Stimulated activated CD8-positive, alpha-beta memory T cell treated with anti-CD3 and anti-CD28 coated beads, Interleukin-7, amount 100 ng/mL, for 24 hours (primary cell): ENCODE measurements around the gene HBG1.
"Not testable (repeated sequence)": the region's sequence is repeated elsewhere in the genome, so short reads cannot be mapped to it uniquely, and the experiment has no call there.

ENCODE experiments used
- DNase-seq: peaks from one replicate; pipeline ENCODE4 v3.0.0-alpha.2; 2020; ENCODE audit warnings: low read depth

The HBG1 gene

GRCh38 chr11:5277807-5278382 is 28.2 kb upstream of the HBG1 start:
- DNase-seq: no peak

- no peak for DNase-seq
Observed at GRCh38 chr11:5276697-5277096, 27.0 kb upstream of the HBG1 start.

- no peak for DNase-seq
Observed at GRCh38 chr11:5275369-5276110, 25.9 kb upstream of the HBG1 start.

- DNase-seq: no peak
Observed at GRCh38 chr11:5274395-5274794, 24.7 kb upstream of the HBG1 start.

GRCh38 chr11:5272395-5273017 is 22.8 kb upstream of the HBG1 start:
- DNase-seq: no peak

GRCh38 chr11:5269715-5270147 is 20.1 kb upstream of the HBG1 start, which contains the start of gene HBE1:
TSS of gene HBE1 (minus strand) at chr11:5269945. CDS start at chr11:5269890, 55 bp downstream.
- DNase-seq: no peak

- no peak for DNase-seq
Observed at GRCh38 chr11:5267033-5267563, 17.4 kb upstream of the HBG1 start.

- DNase-seq: no peak
Observed at GRCh38 chr11:5266609-5267008, 17.0 kb upstream of the HBG1 start.

GRCh38 chr11:5265832-5266231 is 16.2 kb upstream of the HBG1 start:
- no peak for DNase-seq

- DNase-seq: no peak
Observed at GRCh38 chr11:5258543-5259262, 9.0 kb upstream of the HBG1 start.

- DNase-seq: no peak
Observed at GRCh38 chr11:5257296-5257695, 7.6 kb upstream of the HBG1 start.

- DNase-seq: not testable (repeated sequence)
Observed at GRCh38 chr11:5254646-5255413, 5.2 kb upstream of the HBG1 start, which contains the start of gene HBG2. TSS of gene HBG2 (minus strand) at chr11:5254781. CDS start at chr11:5254728, 53 bp downstream.

- not testable (repeated sequence) for DNase-seq
Observed at GRCh38 chr11:5254023-5254422, 4.4 kb upstream of the HBG1 start.

- DNase-seq: not testable (repeated sequence)
Observed at GRCh38 chr11:5253440-5253839, 3.8 kb upstream of the HBG1 start.

GRCh38 chr11:5252919-5253265 is 3.2 kb upstream of the HBG1 start:
- no peak for DNase-seq

GRCh38 chr11:5252192-5252918 is 2.7 kb upstream of the HBG1 start:
- DNase-seq: no peak

- DNase-seq: no peak
Observed at GRCh38 chr11:5251746-5252145, 2.1 kb upstream of the HBG1 start.

- DNase-seq: no peak
Observed at GRCh38 chr11:5250543-5251204, 1.0 kb upstream of the HBG1 start.

- DNase-seq: not testable (repeated sequence)
Observed at GRCh38 chr11:5248498-5248897, 1.2 kb downstream of the HBG1 start.

- DNase-seq: no peak
Observed at GRCh38 chr11:5247472-5248192, 2.0 kb downstream of the HBG1 start.
